BJ (cell line): ENCODE measurements around the gene CD99. TPM values are rescaled to one million over a fixed set of nuclear protein-coding genes. Genes with fewer than 3 reads are reported as not detected.
"Not testable (repeated sequence)": the region's sequence is repeated elsewhere in the genome, so short reads cannot be mapped to it uniquely, and the experiment has no call there.

Experiments
- CTCF ChIA-PET: fragments of 350-600 bp; formaldehyde crosslinking; extraction: SDS; loops from one replicate; lab custom pipeline; 2021; ENCODE audit warnings: antibody characterized with exemption, inconsistent platforms; lab: Yijun Ruan, JAX
- POLR2A ChIA-PET: fragments of 300-600 bp; sonication (Branson Sonifier 250); formaldehyde crosslinking; extraction: SDS; loops from one replicate; lab custom pipeline; 2021; ENCODE audit warnings: antibody characterized with exemption; lab: Charles Lee
- DNase-seq: peaks from one replicate; pipeline ENCODE4 v3.0.0-alpha.2; 2011; ENCODE audit warnings: low read depth
- H3K27me3 ChIP-seq: 2 replicates; pipeline ENCODE4 v1.6.0; 2011; ENCODE audit warnings: low read length; ENCODE audit not compliant: control insufficient read depth, insufficient read depth
- H3K36me3 ChIP-seq: 2 replicates; pipeline ENCODE4 v1.5.1; 2011; ENCODE audit warnings: low read length; ENCODE audit not compliant: control insufficient read depth, insufficient read depth
- H3K4me3 ChIP-seq: 2 replicates; pipeline ENCODE4 v1.5.1; 2011; ENCODE audit warnings: low read depth, mild to moderate bottlenecking, control low read depth, low read length
- polyA plus RNA-seq: library from polyadenylated mRNA; depleted of rRNA; stranded (reverse); fragments of >200 nt; gene quantifications from 2 replicates; pipeline ENCODE4 v1.2.3, GENCODE V29; 2011
- TF ChIP-seq, protein P1 (sequence below): IDR thresholded peaks from 2 replicates; pipeline ENCODE4 v1.5.1; 2011; ENCODE audit warnings: low read depth, mild to moderate bottlenecking, control low read depth, inconsistent platforms, low read length, moderate library complexity; ENCODE audit not compliant: insufficient read depth

Gene CD99
- polyA plus RNA-seq, 1 experiment, result 479 TPM

GRCh38 chrX:2717312-2717711, 26.2 kb downstream of the CD99 start:
- TF ChIP-seq, protein P1, sequence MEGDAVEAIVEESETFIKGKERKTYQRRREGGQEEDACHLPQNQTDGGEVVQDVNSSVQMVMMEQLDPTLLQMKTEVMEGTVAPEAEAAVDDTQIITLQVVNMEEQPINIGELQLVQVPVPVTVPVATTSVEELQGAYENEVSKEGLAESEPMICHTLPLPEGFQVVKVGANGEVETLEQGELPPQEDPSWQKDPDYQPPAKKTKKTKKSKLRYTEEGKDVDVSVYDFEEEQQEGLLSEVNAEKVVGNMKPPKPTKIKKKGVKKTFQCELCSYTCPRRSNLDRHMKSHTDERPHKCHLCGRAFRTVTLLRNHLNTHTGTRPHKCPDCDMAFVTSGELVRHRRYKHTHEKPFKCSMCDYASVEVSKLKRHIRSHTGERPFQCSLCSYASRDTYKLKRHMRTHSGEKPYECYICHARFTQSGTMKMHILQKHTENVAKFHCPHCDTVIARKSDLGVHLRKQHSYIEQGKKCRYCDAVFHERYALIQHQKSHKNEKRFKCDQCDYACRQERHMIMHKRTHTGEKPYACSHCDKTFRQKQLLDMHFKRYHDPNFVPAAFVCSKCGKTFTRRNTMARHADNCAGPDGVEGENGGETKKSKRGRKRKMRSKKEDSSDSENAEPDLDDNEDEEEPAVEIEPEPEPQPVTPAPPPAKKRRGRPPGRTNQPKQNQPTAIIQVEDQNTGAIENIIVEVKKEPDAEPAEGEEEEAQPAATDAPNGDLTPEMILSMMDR, result no peak
- Histone ChIP-seq H3K4me3 (no peak overlapping the region), H3K36me3 (peaks cover 38% of the 10 kb centered on the region), H3K27me3 (no peaks in the 10 kb centered on the region)
- ChIA-PET CTCF (no interaction called here), POLR2A (no interaction called here)
- no peak for DNase-seq

GRCh38 chrX:2718821-2719220, 27.7 kb downstream of the CD99 start:
- POLR2A ChIA-PET, result no interaction called here
- DNase-seq, result no peak

GRCh38 chrX:2719774-2720447, 28.8 kb downstream of the CD99 start:
- TF ChIP-seq, protein P1, result no peak
- H3K4me3 ChIP-seq, result no peak overlapping the region
- peaks cover 47% of the 10 kb centered on the region for H3K36me3 ChIP-seq
- no peaks in the 10 kb centered on the region for H3K27me3 ChIP-seq
- DNase-seq, result no peak
- ChIA-PET CTCF (no interaction called here), POLR2A (no interaction called here)

More at GRCh38 chrX:2718821-2719220, 27.7 kb downstream of the CD99 start:
- Histone ChIP-seq H3K27me3 (no peaks in the 10 kb centered on the region), H3K36me3 (peaks cover 46% of the 10 kb centered on the region), H3K4me3 (no peak overlapping the region)
- TF ChIP-seq, protein P1, result no peak
- CTCF ChIA-PET, result no interaction called here

GRCh38 chrX:2723286-2723879, 32.3 kb downstream of the CD99 start:
- TF ChIP-seq, protein P1, result no peak
- ChIA-PET CTCF (no interaction called here), POLR2A (no interaction called here)

GRCh38 chrX:2727264-2727663, 36.2 kb downstream of the CD99 start:
- H3K4me3 ChIP-seq, CTCF ChIA-PET, POLR2A ChIA-PET, DNase-seq, H3K27me3 ChIP-seq: not testable (repeated sequence)
- H3K36me3 ChIP-seq, result peaks cover 32% of the 10 kb centered on the region

More at GRCh38 chrX:2723286-2723879, 32.3 kb downstream of the CD99 start:
- Histone ChIP-seq H3K36me3 (peaks cover 48% of the 10 kb centered on the region), H3K27me3 (no peaks in the 10 kb centered on the region), H3K4me3 (no peak overlapping the region)
- no peak for DNase-seq

DNA sequence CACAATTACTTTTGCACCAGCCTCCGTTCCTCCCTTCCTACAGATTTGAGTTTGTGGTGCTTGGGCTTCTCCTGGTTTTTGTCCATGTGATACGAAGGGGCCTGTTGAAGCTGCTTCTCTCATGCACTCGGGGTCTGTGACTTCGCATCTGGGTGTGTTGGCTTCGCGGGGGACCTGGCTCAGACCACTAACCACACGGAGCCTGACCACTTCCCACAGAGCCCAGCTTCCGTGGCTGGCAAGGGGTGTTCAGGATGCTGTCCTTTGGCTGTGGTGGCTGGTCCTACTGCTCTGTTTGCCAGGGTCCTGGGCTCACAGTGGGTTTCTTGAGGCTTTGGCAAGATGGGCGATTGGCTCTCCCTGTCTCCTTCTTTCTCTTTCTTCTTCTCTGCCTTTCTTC, 41.0 kb downstream of the CD99 start:
- TF ChIP-seq, protein P1, result no peak

More for the DNA sequence above, 41.0 kb downstream of the CD99 start:
- ChIA-PET CTCF (no interaction called here), POLR2A (no interaction called here)
- Histone ChIP-seq H3K27me3 (no peaks in the 10 kb centered on the region), H3K4me3 (no peak overlapping the region), H3K36me3 (peaks cover 21% of the 10 kb centered on the region)
- no peak for DNase-seq
